SK-N-SH (cell line): ENCODE data around the gene EXOC1. TPM values are rescaled to one million over a fixed set of nuclear protein-coding genes. Genes with fewer than 3 reads are reported as not detected.
A peak's percentile ranks its signal among the peaks of the same experiment; 100 is the strongest.

Experiments used
- CTCF ChIA-PET: fragments of 300-600, 350-600 bp; formaldehyde crosslinking; extraction: SDS; loops from one replicate; lab custom pipeline; 2021; lab: Yijun Ruan, JAX
- POLR2A ChIA-PET: fragments of 350-600 bp; sonication (Branson Sonifier 250); formaldehyde crosslinking; extraction: SDS; loops from one replicate; lab custom pipeline; 2020; ENCODE audit warnings: antibody characterized with exemption, inconsistent platforms; lab: Yijun Ruan, JAX
- DNase-seq: peaks from one replicate; pipeline ENCODE4 v3.0.0; 2012
- H2AFZ ChIP-seq: fragments of 200-600 bp; sonication (generic); 2 replicates; pipeline ENCODE4 v1.8.1; 2016; ENCODE audit warnings: antibody characterized with exemption, mild to moderate bottlenecking, low read depth
- H3F3A ChIP-seq: fragments of 200-600 bp; sonication (generic); replicated peaks from 2 replicates; pipeline ENCODE3; 2016; ENCODE audit warnings: antibody characterized with exemption, mild to moderate bottlenecking; ENCODE audit not compliant: insufficient read depth
- H3K27ac ChIP-seq, 2 experiments: fragments of 200-500 bp in 1 of 2; fragments of 200-600 bp in 1 of 2; sonication (Bioruptor generic) in 1 of 2; sonication (generic), shearing (Covaris generic) in 1 of 2; 2 replicates each; pipeline versions ENCODE4 v1.5.1 to v1.6.1; 2014 to 2016; ENCODE audit warnings: low read depth in 2 of 2, inconsistent platforms in 1 of 2, low read length in 1 of 2, mild to moderate bottlenecking in 1 of 2, mixed read lengths in 1 of 2
- H3K27me3 ChIP-seq: fragments of 200-600 bp; sonication (generic), shearing (Covaris generic); 2 replicates; pipeline ENCODE4 v1.6.1; 2016; ENCODE audit warnings: mixed run types; ENCODE audit not compliant: insufficient read depth
- H3K36me3 ChIP-seq, 2 experiments: fragments of 200-500 bp in 1 of 2; fragments of 200-600 bp in 1 of 2; sonication (Bioruptor generic) in 1 of 2; sonication (generic) in 1 of 2; replicated peaks in 1 of 2; 2 replicates each; pipeline versions ENCODE3 to v1.5.1; 2014 to 2016; ENCODE audit warnings: low read length in 1 of 2, mild to moderate bottlenecking in 1 of 2; ENCODE audit not compliant: insufficient read depth in 2 of 2, control insufficient read depth in 1 of 2
- H3K4me1 ChIP-seq, 2 experiments: fragments of 200-500 bp in 1 of 2; fragments of 200-600 bp in 1 of 2; sonication (Bioruptor generic) in 1 of 2; sonication (generic), shearing (Covaris generic) in 1 of 2; 2 replicates each; pipeline versions ENCODE4 v1.5.1 to v1.6.1; 2014 to 2016; ENCODE audit warnings: low read depth in 1 of 2, low read length in 1 of 2, mixed run types in 1 of 2; ENCODE audit not compliant: insufficient read depth in 2 of 2, control insufficient read depth in 1 of 2
- H3K4me2 ChIP-seq: fragments of 200-600 bp; sonication (generic), shearing (Covaris generic); 2 replicates; pipeline ENCODE4 v1.6.1; 2017; ENCODE audit warnings: mixed run types
- H3K4me3 ChIP-seq, 2 experiments: fragments of 200-500 bp in 1 of 2; fragments of 200-600 bp in 1 of 2; sonication (Bioruptor generic) in 1 of 2; sonication (generic), shearing (Covaris generic) in 1 of 2; 2 replicates each; pipeline versions ENCODE4 v1.5.1 to v1.8.1; 2014 to 2016; ENCODE audit warnings: low read depth in 2 of 2, inconsistent platforms in 1 of 2, low read length in 1 of 2, mild to moderate bottlenecking in 1 of 2, mixed read lengths in 1 of 2, moderate library complexity in 1 of 2
- H3K79me2 ChIP-seq: fragments of 200-600 bp; sonication (generic); 2 replicates; pipeline ENCODE4 v1.8.1; 2017; ENCODE audit warnings: mild to moderate bottlenecking; ENCODE audit not compliant: insufficient read depth
- H3K9ac ChIP-seq: fragments of 200-600 bp; sonication (generic); 2 replicates; pipeline ENCODE4 v1.6.1; 2017; ENCODE audit warnings: mixed run types
- H3K9me2 ChIP-seq: fragments of 200-600 bp; sonication (generic); 2 replicates; pipeline ENCODE4 v1.6.1; 2017; ENCODE audit warnings: mixed run types
- H3K9me3 ChIP-seq: fragments of 200-600 bp; sonication (generic); 2 replicates; pipeline ENCODE4 v1.6.1; 2017; ENCODE audit warnings: mixed run types, mild to moderate bottlenecking, moderate library complexity
- H4K20me1 ChIP-seq: fragments of 200-600 bp; sonication (generic); 2 replicates; pipeline ENCODE4 v1.6.1; 2017; ENCODE audit warnings: mild to moderate bottlenecking, mixed run types; ENCODE audit not compliant: insufficient read depth
- CHD2 ChIP-seq: fragments of 150-350 bp; IDR thresholded peaks from 2 replicates; pipeline ENCODE4 v1.6.1; 2018; ENCODE audit warnings: low read length; ENCODE audit not compliant: partially characterized antibody
- ELF1 ChIP-seq: IDR thresholded peaks from 2 replicates; pipeline ENCODE4 v1.4.0; 2012
- EZH2phosphoT487 ChIP-seq: fragments of 200-600 bp; sonication (generic); IDR thresholded peaks from 2 replicates; pipeline ENCODE4 v1.6.1; 2017; ENCODE audit warnings: low read depth, mixed run types, mild to moderate bottlenecking, antibody characterized with exemption, moderate library complexity, borderline replicate concordance
- FOXJ3 ChIP-seq: sonication (generic); formaldehyde crosslinking; IDR thresholded peaks from 2 replicates; pipeline ENCODE4 v1.5.1; 2020; ENCODE audit warnings: mild to moderate bottlenecking, missing genetic modification reagents
- FOXM1 ChIP-seq: IDR thresholded peaks from 2 replicates; pipeline ENCODE4 v1.4.0; 2012; ENCODE audit warnings: low read depth, mild to moderate bottlenecking
- GABPA ChIP-seq: IDR thresholded peaks from 2 replicates; pipeline ENCODE4 v1.4.0; 2012; ENCODE audit warnings: low read depth, mild to moderate bottlenecking
- GATA2 ChIP-seq: sonication (generic); formaldehyde crosslinking; IDR thresholded peaks from 2 replicates; pipeline ENCODE4 v1.5.0; 2020; ENCODE audit warnings: mild to moderate bottlenecking, missing genetic modification reagents
- IRF3 ChIP-seq: fragments of 150-350 bp; IDR thresholded peaks from 2 replicates; pipeline ENCODE4 v1.6.1; 2016; ENCODE audit warnings: mild to moderate bottlenecking, low read depth, low read length
- MAX ChIP-seq: IDR thresholded peaks from 2 replicates; pipeline ENCODE4 v1.4.0; 2012; ENCODE audit warnings: low read depth
- MEF2A ChIP-seq: IDR thresholded peaks from 2 replicates; pipeline ENCODE4 v1.4.0; 2012; ENCODE audit warnings: low read depth, borderline replicate concordance
- RAD21 ChIP-seq: IDR thresholded peaks from 2 replicates; pipeline ENCODE4 v1.6.1; 2012; ENCODE audit warnings: mild to moderate bottlenecking, low read length
- RCOR1 ChIP-seq: fragments of 150-350 bp; IDR thresholded peaks from 2 replicates; pipeline ENCODE4 v1.6.1; 2017; ENCODE audit warnings: antibody characterized with exemption, low read length
- RFX5 ChIP-seq: IDR thresholded peaks from 2 replicates; pipeline ENCODE4 v1.6.1; 2012; ENCODE audit warnings: mild to moderate bottlenecking, improper control_type of control experiment, low read length
- RXRA ChIP-seq: IDR thresholded peaks from 2 replicates; pipeline ENCODE4 v1.4.0; 2012; ENCODE audit warnings: low read depth, mild to moderate bottlenecking, borderline replicate concordance
- SMC3 ChIP-seq: IDR thresholded peaks from 2 replicates; pipeline ENCODE4 v1.6.1; 2012; ENCODE audit warnings: low read depth, low read length, improper control_type of control experiment
- TAF1 ChIP-seq: IDR thresholded peaks from 2 replicates; pipeline ENCODE4 v1.6.1; 2012; ENCODE audit warnings: low read depth, mild to moderate bottlenecking, low read length, moderate library complexity, borderline replicate concordance
- TEAD4 ChIP-seq: IDR thresholded peaks from 2 replicates; pipeline ENCODE4 v1.4.0; 2012; ENCODE audit warnings: mild to moderate bottlenecking, borderline replicate concordance; ENCODE audit not compliant: insufficient read depth
- WGBS: methylation state at CpG from one replicate; pipeline ENCODE4 v1.1.6; 2017; ENCODE audit warnings: low lambda C conversion rate; 5-methylcytosine and 5-hydroxymethylcytosine counted together
- polyA plus RNA-seq, 3 experiments: library from polyadenylated mRNA; depleted of rRNA; stranded (reverse); fragments of >200 nt; gene quantifications; 2 replicates each; pipeline ENCODE4 v1.2.3, GENCODE V29; 2012
- TF ChIP-seq, protein P1 (sequence below): IDR thresholded peaks from 2 replicates; pipeline ENCODE4; 2012
- TF ChIP-seq, protein P2 (sequence below): fragments of 150-350 bp; IDR thresholded peaks from 2 replicates; pipeline ENCODE4 v1.6.1; 2017; ENCODE audit warnings: antibody characterized with exemption, low read length, low read depth, borderline replicate concordance
- TF ChIP-seq, protein P3 (sequence below): IDR thresholded peaks from 2 replicates; pipeline ENCODE4 v1.4.0; 2012; ENCODE audit warnings: low read depth, borderline replicate concordance

Gene EXOC1
- polyA plus RNA-seq, 1 of the 3 experiments (the other 2 are of a cell fraction) = 13.5 TPM

- no peak overlapping the region for H3K9ac ChIP-seq
- DNase-seq = no peak
- no peaks in the 10 kb centered on the region for H3K9me2 ChIP-seq
- WGBS = 100% methylated on average over 1 of the region's 1 CpG
- H3K27me3 ChIP-seq = no peaks in the 10 kb centered on the region
- peaks cover 2 to 10% of the 10 kb centered on the region in 2 experiments; a peak in 3 of 4 replicates for H3K4me1 ChIP-seq
- H4K20me1 ChIP-seq = peaks cover 4% of the 10 kb centered on the region
- no peak overlapping the region for H3K27ac ChIP-seq
- H3K36me3 ChIP-seq = peaks cover 69 to 76% of the 10 kb centered on the region in 2 experiments
- no peak overlapping the region for H2AFZ ChIP-seq
- no peaks in the 10 kb centered on the region for H3K9me3 ChIP-seq
- H3K79me2 ChIP-seq = peaks cover 6% of the 10 kb centered on the region; the same call in 1 of the 2 replicates
- peaks cover 30% of the 10 kb centered on the region for H3F3A ChIP-seq
- TF ChIP-seq FOXJ3 (CRISPR knock-in tag) (no peak), RXRA (no peak), RFX5 (no peak), MEF2A (no peak), RCOR1 (no peak), IRF3 (no peak), ELF1 (no peak)
- TF ChIP-seq, protein P1, sequence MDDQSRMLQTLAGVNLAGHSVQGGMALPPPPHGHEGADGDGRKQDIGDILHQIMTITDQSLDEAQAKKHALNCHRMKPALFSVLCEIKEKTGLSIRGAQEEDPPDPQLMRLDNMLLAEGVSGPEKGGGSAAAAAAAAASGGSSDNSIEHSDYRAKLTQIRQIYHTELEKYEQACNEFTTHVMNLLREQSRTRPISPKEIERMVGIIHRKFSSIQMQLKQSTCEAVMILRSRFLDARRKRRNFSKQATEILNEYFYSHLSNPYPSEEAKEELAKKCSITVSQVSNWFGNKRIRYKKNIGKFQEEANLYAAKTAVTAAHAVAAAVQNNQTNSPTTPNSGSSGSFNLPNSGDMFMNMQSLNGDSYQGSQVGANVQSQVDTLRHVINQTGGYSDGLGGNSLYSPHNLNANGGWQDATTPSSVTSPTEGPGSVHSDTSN = no peak
- H3K4me3 ChIP-seq = no peak overlapping the region
- no peak overlapping the region for H3K4me2 ChIP-seq
- POLR2A ChIA-PET = no interaction called here
- CTCF ChIA-PET = interaction anchor here (3.5 kb wide), 1 partner anchor 14 kb away, joined by 21 read pairs; the partner anchor contains the start of gene EXOC1
These were observed 15.2 kb downstream of the EXOC1 start for GRCh38 chr4:55868581-55869090.

- Histone ChIP-seq H3K79me2 (peaks cover 6% of the 10 kb centered on the region; the same call in 1 of the 2 replicates), H3K4me1 (peaks cover 0 to 3% of the 10 kb centered on the region in 2 experiments; a peak in 3 of 4 replicates), H3K9me2 (no peaks in the 10 kb centered on the region), H3K27ac (peak overlapping the region in 1 of 2 experiments; percentile 47; a peak in 2 of 4 replicates), H4K20me1 (peaks cover 4% of the 10 kb centered on the region), H3K36me3 (peaks cover 80 to 82% of the 10 kb centered on the region in 2 experiments), H3K9ac (no peak overlapping the region), H3K4me3 (no peak overlapping the region), H3K9me3 (no peaks in the 10 kb centered on the region), H3K27me3 (no peaks in the 10 kb centered on the region), H2AFZ (no peak overlapping the region), H3K4me2 (no peak overlapping the region), H3F3A (peaks cover 17% of the 10 kb centered on the region)
- 85% methylated on average over 5 of the region's 5 CpGs for WGBS
- ChIA-PET POLR2A (no interaction called here), CTCF (interaction anchor here (0.7 to 0.8 kb wide), 2 partner anchors 460 to 524 kb away, joined by 3 read pairs; no protein-coding TSS in a partner anchor)
- no peak for DNase-seq
- TF ChIP-seq CHD2 (no peak), TEAD4 (no peak), RAD21 (no peak), SMC3 (no peak), TAF1 (no peak), GATA2 (CRISPR knock-in tag) (no peak), GABPA (no peak), EZH2phosphoT487 (no peak), FOXJ3 (CRISPR knock-in tag) (no peak), ELF1 (no peak), FOXM1 (no peak), MAX (no peak)
- TF ChIP-seq, protein P2, sequence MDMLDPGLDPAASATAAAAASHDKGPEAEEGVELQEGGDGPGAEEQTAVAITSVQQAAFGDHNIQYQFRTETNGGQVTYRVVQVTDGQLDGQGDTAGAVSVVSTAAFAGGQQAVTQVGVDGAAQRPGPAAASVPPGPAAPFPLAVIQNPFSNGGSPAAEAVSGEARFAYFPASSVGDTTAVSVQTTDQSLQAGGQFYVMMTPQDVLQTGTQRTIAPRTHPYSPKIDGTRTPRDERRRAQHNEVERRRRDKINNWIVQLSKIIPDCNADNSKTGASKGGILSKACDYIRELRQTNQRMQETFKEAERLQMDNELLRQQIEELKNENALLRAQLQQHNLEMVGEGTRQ = no peak
- TF ChIP-seq, protein P3, sequence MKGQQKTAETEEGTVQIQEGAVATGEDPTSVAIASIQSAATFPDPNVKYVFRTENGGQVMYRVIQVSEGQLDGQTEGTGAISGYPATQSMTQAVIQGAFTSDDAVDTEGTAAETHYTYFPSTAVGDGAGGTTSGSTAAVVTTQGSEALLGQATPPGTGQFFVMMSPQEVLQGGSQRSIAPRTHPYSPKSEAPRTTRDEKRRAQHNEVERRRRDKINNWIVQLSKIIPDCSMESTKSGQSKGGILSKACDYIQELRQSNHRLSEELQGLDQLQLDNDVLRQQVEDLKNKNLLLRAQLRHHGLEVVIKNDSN = no peak
- TF ChIP-seq, protein P1 = no peak
These were observed 17.9 kb downstream of the EXOC1 start for GRCh38 chr4:55871299-55871800.
